Mesodermal cell (in vitro differentiated cells): ENCODE measurements around the gene EPB41.

Experiments
- H3K27ac ChIP-seq: 2 replicates; pipeline ENCODE4 v1.7.0; 2013; ENCODE audit warnings: mild to moderate bottlenecking, low read depth, low read length, moderate library complexity; ENCODE audit not compliant: severe bottlenecking
- H3K36me3 ChIP-seq: 2 replicates; pipeline ENCODE4 v1.7.1; 2013; ENCODE audit warnings: mild to moderate bottlenecking, low read length, moderate library complexity; ENCODE audit not compliant: control insufficient read depth, insufficient read depth
- H3K4me1 ChIP-seq: one replicate; pipeline ENCODE4 v1.7.1; 2013; ENCODE audit warnings: mild to moderate bottlenecking, low read length; ENCODE audit not compliant: insufficient read depth, control insufficient read depth, poor library complexity, severe bottlenecking
- H3K4me3 ChIP-seq: 2 replicates; pipeline ENCODE4 v1.7.0; 2013; ENCODE audit warnings: low read length, control low read depth, mild to moderate bottlenecking; ENCODE audit not compliant: insufficient read depth, poor library complexity, severe bottlenecking; ENCODE audit errors: extremely low read depth
- H3K9me3 ChIP-seq: 2 replicates; pipeline ENCODE4 v1.7.1; 2013; ENCODE audit warnings: mild to moderate bottlenecking, low read length, moderate library complexity; ENCODE audit not compliant: control insufficient read depth
- WGBS, 2 experiments: methylation state at CpG; one replicate each; pipeline ENCODE4 v1.1.5; 2013; ENCODE audit warnings: missing lambda C conversion rate in 2 of 2; ENCODE audit not compliant: insufficient coverage in 2 of 2; 5-methylcytosine and 5-hydroxymethylcytosine counted together

EPB41 gene

GRCh38 chr1:28905921-28906666, 8.3 kb upstream of the EPB41 start:
- no peaks in the 10 kb centered on the region for H3K4me1 ChIP-seq
- no peak overlapping the region for H3K4me3 ChIP-seq
- no peak overlapping the region for H3K27ac ChIP-seq
- H3K9me3 ChIP-seq: peaks cover 3% of the 10 kb centered on the region
- 95 to 98% methylated on average over 6 to 7 of the region's 8 CpGs for WGBS, 2 experiments
- no peaks in the 10 kb centered on the region for H3K36me3 ChIP-seq

GRCh38 chr1:28909198-28909597, 5.2 kb upstream of the EPB41 start:
- Histone ChIP-seq H3K36me3 (no peaks in the 10 kb centered on the region), H3K4me3 (no peak overlapping the region), H3K27ac (no peak overlapping the region), H3K4me1 (peaks cover 4% of the 10 kb centered on the region), H3K9me3 (peaks cover 3% of the 10 kb centered on the region)
- no CpG with 5 or more reads among the region's 2 CpGs for WGBS, 2 experiments

GRCh38 chr1:28910379-28911115, 3.8 kb upstream of the EPB41 start:
- Histone ChIP-seq H3K4me1 (peaks cover 8% of the 10 kb centered on the region), H3K9me3 (no peaks in the 10 kb centered on the region), H3K4me3 (no peak overlapping the region), H3K36me3 (no peaks in the 10 kb centered on the region), H3K27ac (no peak overlapping the region)
- WGBS, 2 experiments: 77 to 81% methylated on average over 4 to 6 of the region's 7 CpGs

GRCh38 chr1:28913786-28914227, 562 bp upstream of the EPB41 start:
- Histone ChIP-seq H3K27ac (peak overlapping the region; percentile 41), H3K36me3 (no peaks in the 10 kb centered on the region), H3K4me3 (peak overlapping the region; percentile 63), H3K4me1 (peaks cover 11% of the 10 kb centered on the region), H3K9me3 (no peaks in the 10 kb centered on the region)
- 43 to 46% methylated on average over 9 to 10 of the region's 10 CpGs for WGBS, 2 experiments

GRCh38 chr1:28915031-28915895, 894 bp downstream of the EPB41 start:
- Histone ChIP-seq H3K27ac (peak overlapping the region; percentile 92), H3K9me3 (no peaks in the 10 kb centered on the region), H3K36me3 (no peaks in the 10 kb centered on the region), H3K4me1 (peaks cover 11% of the 10 kb centered on the region), H3K4me3 (peak overlapping the region; percentile 63)
- 1 to 2% methylated on average over 31 of the region's 32 CpGs for WGBS, 2 experiments

- Histone ChIP-seq H3K4me1 (peaks cover 11% of the 10 kb centered on the region), H3K4me3 (no peak overlapping the region), H3K36me3 (no peaks in the 10 kb centered on the region), H3K9me3 (no peaks in the 10 kb centered on the region), H3K27ac (no peak overlapping the region)
- 81 to 91% methylated on average over 2 of the region's 2 CpGs for WGBS, 2 experiments
Observed at GRCh38 chr1:28917757-28918118, 3.4 kb downstream of the EPB41 start.

- H3K4me1 ChIP-seq: no peaks in the 10 kb centered on the region
- H3K36me3 ChIP-seq: no peaks in the 10 kb centered on the region
- no peak overlapping the region for H3K4me3 ChIP-seq
- H3K9me3 ChIP-seq: no peaks in the 10 kb centered on the region
- H3K27ac ChIP-seq: no peak overlapping the region
- 100% methylated on average over 1 of the region's 3 CpGs; no CpG with 5 or more reads in 1 of the 2 experiments for WGBS, 2 experiments
Observed at GRCh38 chr1:28921286-28921869, 7.0 kb downstream of the EPB41 start.

GRCh38 chr1:28925350-28925891, 11.1 kb downstream of the EPB41 start:
- Histone ChIP-seq H3K27ac (no peak overlapping the region), H3K4me3 (no peak overlapping the region), H3K9me3 (no peaks in the 10 kb centered on the region), H3K4me1 (peaks cover 14% of the 10 kb centered on the region), H3K36me3 (no peaks in the 10 kb centered on the region)
- 90 to 98% methylated on average over 3 to 4 of the region's 4 CpGs for WGBS, 2 experiments

- H3K27ac ChIP-seq: peak overlapping the region; percentile 51
- WGBS, 2 experiments: 43% methylated on average over 1 of the region's 2 CpGs; no CpG with 5 or more reads in 1 of the 2 experiments
Observed at GRCh38 chr1:28926629-28927265, 12.4 kb downstream of the EPB41 start.

More at GRCh38 chr1:28926629-28927265, 12.4 kb downstream of the EPB41 start:
- Histone ChIP-seq H3K4me3 (no peak overlapping the region), H3K9me3 (no peaks in the 10 kb centered on the region), H3K4me1 (peaks cover 14% of the 10 kb centered on the region), H3K36me3 (no peaks in the 10 kb centered on the region)
